Measurements from ENCODE around the gene GNB4. TPM values are rescaled to one million over a fixed set of nuclear protein-coding genes. Genes with fewer than 3 reads are reported as not detected.

The GNB4 gene
- total RNA-seq, 6 donors from 2014 or later: 19.8 to 45.2 (median 28.6) TPM

DNA sequence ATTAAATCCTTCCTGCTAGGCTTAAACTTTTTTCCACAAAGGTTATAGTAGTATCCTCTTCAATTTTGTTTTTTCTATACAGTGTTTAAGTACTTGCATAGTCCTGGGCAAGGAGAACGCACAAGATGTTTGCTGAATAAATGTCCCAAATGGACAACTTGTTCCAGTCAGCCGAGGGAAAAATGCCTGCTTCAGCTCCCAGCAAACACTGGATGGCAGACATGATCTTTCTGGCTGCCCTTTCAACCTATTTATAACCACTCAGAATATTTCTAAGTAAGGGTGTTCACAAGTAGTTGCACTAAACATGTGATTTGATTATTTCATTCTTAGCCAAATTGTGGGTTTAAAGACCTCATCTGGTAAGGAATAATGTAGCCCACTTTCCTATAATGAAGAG, 29.8 kb downstream of the GNB4 start:
- Histone ChIP-seq H3K36me3 (peaks cover 0 to 52% (median 14%) of the 10 kb centered on the region in 4 donors), H3K27me3 (no peaks in the 10 kb centered on the region), H3K9me3 (no peaks in the 10 kb centered on the region), H3K27ac (no peak overlapping the region), H3K4me1 (peaks cover 3 to 12% (median 6%) of the 10 kb centered on the region in 4 donors), H3K4me3 (no peak overlapping the region)
- TF ChIP-seq, protein P1, sequence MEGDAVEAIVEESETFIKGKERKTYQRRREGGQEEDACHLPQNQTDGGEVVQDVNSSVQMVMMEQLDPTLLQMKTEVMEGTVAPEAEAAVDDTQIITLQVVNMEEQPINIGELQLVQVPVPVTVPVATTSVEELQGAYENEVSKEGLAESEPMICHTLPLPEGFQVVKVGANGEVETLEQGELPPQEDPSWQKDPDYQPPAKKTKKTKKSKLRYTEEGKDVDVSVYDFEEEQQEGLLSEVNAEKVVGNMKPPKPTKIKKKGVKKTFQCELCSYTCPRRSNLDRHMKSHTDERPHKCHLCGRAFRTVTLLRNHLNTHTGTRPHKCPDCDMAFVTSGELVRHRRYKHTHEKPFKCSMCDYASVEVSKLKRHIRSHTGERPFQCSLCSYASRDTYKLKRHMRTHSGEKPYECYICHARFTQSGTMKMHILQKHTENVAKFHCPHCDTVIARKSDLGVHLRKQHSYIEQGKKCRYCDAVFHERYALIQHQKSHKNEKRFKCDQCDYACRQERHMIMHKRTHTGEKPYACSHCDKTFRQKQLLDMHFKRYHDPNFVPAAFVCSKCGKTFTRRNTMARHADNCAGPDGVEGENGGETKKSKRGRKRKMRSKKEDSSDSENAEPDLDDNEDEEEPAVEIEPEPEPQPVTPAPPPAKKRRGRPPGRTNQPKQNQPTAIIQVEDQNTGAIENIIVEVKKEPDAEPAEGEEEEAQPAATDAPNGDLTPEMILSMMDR (IDR thresholded peaks at IDR 0.05): peak in 4 of 6 experiments; percentile 31 to 51 (median 44)
- TF ChIP-seq POLR2A (IDR thresholded peaks at IDR 0.05) (no peak), POLR2AphosphoS5 (IDR thresholded peaks at IDR 0.05) (no peak), EP300 (IDR thresholded peaks at IDR 0.05) (no peak)
- ATAC-seq (ENCODE audit: low FRiP score in 2 of 2) (peak in 1 of 2 donors; percentile 44), DNase-seq (peak in 1 of 2 donors; percentile 34)
- 31 to 42% methylated on average over 2 of the region's 2 CpGs for WGBS, 2 donors

DNA sequence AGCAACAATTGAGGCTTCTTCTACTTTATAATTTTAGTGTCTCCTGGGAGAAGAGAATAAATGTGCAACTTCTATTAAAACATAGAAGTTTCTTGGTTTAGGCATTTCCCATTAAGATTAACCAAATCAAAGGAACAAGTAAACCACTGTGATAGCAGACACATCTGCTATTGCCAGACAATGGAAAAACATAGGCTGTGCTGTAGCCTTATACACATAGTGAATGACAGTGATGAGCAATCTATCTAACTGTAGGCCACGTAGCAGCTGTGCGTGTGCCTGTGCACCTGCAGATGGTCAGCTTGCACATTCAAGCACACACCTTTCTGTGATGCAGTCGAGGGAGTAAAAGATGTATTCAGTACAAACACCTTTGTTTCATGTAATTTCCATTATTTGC, 32.7 kb downstream of the GNB4 start:
- Histone ChIP-seq H3K36me3 (peaks cover 0 to 45% (median 7%) of the 10 kb centered on the region in 4 donors), H3K4me1 (peaks cover 3 to 8% (median 6%) of the 10 kb centered on the region in 4 donors), H3K27me3 (no peaks in the 10 kb centered on the region), H3K27ac (no peak overlapping the region), H3K4me3 (no peak overlapping the region), H3K9me3 (no peaks in the 10 kb centered on the region)
- ATAC-seq (ENCODE audit: low FRiP score in 2 of 2) (no peak), DNase-seq (no peak)
- TF ChIP-seq, protein P1 (IDR thresholded peaks at IDR 0.05): no peak
- TF ChIP-seq EP300 (IDR thresholded peaks at IDR 0.05) (no peak), POLR2AphosphoS5 (IDR thresholded peaks at IDR 0.05) (no peak), POLR2A (IDR thresholded peaks at IDR 0.05) (no peak)
- WGBS, 2 donors: 86 to 93% methylated on average over 3 of the region's 3 CpGs

DNA sequence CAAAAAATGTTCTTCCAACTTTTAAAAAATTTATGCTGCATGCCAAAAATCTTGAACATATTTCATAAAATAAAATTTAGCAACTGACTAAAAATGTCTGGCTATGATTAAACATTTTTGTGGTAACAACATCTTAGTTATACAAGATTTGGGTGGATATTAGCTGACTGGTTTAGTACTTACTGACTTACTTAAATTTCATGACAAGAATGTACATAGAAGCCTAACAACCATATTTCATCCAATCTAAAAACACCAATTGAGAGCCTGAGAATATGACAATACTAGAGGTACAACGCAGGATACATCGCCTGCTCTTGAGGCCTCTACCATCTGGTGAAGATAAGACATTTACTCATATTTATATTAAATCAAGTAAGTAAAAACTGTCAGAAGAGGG, 34.6 kb downstream of the GNB4 start:
- H3K4me3 ChIP-seq: no peak overlapping the region
- ATAC-seq (ENCODE audit: low FRiP score in 2 of 2): no peak
- DNase-seq: no peak
- 94 to 97% methylated on average over 2 of the region's 2 CpGs for WGBS, 2 donors
- no peak for TF ChIP-seq POLR2A (IDR thresholded peaks at IDR 0.05)
- H3K27ac ChIP-seq: no peak overlapping the region
- H3K4me1 ChIP-seq: peaks cover 1 to 6% (median 4%) of the 10 kb centered on the region in 4 donors
- H3K36me3 ChIP-seq: peaks cover 0 to 56% (median 8%) of the 10 kb centered on the region in 4 donors
- H3K9me3 ChIP-seq: no peaks in the 10 kb centered on the region
- no peaks in the 10 kb centered on the region for H3K27me3 ChIP-seq

DNA sequence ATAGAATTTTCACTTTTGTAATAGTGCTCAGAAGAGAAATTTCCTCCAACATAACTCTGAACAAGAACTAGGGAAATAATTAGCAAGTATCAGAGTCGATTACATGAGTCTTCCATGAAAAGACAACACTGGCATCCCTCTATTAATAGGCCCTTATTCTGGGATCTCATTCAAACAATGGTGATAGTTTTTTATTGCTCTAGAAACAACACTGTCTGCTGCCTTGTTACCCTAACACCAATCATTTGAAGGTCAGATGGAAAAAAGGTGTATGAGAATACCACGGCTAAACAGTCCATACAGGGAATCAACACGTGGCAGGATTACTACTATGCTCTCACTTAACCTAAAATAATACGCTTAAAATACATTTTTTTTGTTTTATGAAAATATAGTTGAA, 35.9 kb downstream of the GNB4 start:
- WGBS, 2 donors: 90 to 100% methylated on average over 4 of the region's 4 CpGs
- peaks cover 0 to 56% (median 8%) of the 10 kb centered on the region in 4 donors for H3K36me3 ChIP-seq
- no peak overlapping the region for H3K4me3 ChIP-seq
- H3K9me3 ChIP-seq: no peaks in the 10 kb centered on the region
- DNase-seq: no peak
- no peaks in the 10 kb centered on the region for H3K4me1 ChIP-seq
- ATAC-seq (ENCODE audit: low FRiP score in 2 of 2): no peak
- no peaks in the 10 kb centered on the region for H3K27me3 ChIP-seq
- no peak overlapping the region for H3K27ac ChIP-seq
- TF ChIP-seq, protein P1 (IDR thresholded peaks at IDR 0.05): no peak
- TF ChIP-seq EP300 (IDR thresholded peaks at IDR 0.05) (no peak), POLR2A (IDR thresholded peaks at IDR 0.05) (no peak), POLR2AphosphoS5 (IDR thresholded peaks at IDR 0.05) (no peak)

DNA sequence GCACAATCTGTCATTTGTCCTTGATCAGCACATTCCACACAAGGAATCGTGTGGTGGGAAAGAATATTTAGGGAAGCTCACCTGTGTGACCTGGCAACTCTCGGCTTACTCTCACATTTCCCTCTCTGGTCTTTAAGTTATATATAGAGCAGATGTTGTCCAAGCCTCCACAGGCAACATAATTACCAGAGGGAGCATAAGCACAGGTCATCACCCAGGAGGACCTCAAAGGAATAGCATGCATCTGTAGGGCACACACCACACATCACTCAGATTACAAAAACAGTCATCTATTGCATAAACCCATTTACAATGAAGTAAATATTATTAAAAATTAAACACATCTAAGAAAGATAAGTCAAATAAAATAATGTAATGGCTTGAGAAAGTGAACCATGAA, 36.5 kb downstream of the GNB4 start:
- H3K36me3 ChIP-seq: peaks cover 0 to 60% (median 8%) of the 10 kb centered on the region in 4 donors
- H3K4me1 ChIP-seq: no peaks in the 10 kb centered on the region
- WGBS, 2 donors: 93 to 95% methylated on average over 2 of the region's 2 CpGs
- no peak overlapping the region for H3K4me3 ChIP-seq
- H3K9me3 ChIP-seq: no peaks in the 10 kb centered on the region
- no peak overlapping the region for H3K27ac ChIP-seq
- ATAC-seq (ENCODE audit: low FRiP score in 2 of 2) (no peak), DNase-seq (no peak)
- TF ChIP-seq EP300 (IDR thresholded peaks at IDR 0.05) (no peak), POLR2AphosphoS5 (IDR thresholded peaks at IDR 0.05) (no peak), POLR2A (IDR thresholded peaks at IDR 0.05) (no peak)
- TF ChIP-seq, protein P1 (IDR thresholded peaks at IDR 0.05): no peak
- no peaks in the 10 kb centered on the region for H3K27me3 ChIP-seq
